Prostate gland (tissue), 2 donors: ENCODE measurements around the gene PDE7B.

Experiments used
- CTCF ChIP-seq, 4 experiments: fragments of 200-600 bp in 2 of 4; fragments of 450-650 bp in 2 of 4; sonication (generic) in 2 of 4; IDR thresholded peaks; 1 replicate in 3 of 4; 2 replicates in 1 of 4; pipeline ENCODE4 v1.5.1; 2016 to 2019; ENCODE audit warnings: antibody characterized with exemption in 4 of 4, mild to moderate bottlenecking in 2 of 4, moderate library complexity in 2 of 4
- POLR2A ChIP-seq: fragments of 450-650 bp; IDR thresholded peaks from one replicate; pipeline ENCODE4 v1.6.1; 2016; ENCODE audit warnings: antibody characterized with exemption, mild to moderate bottlenecking
- POLR2AphosphoS5 ChIP-seq: sonication (generic); formaldehyde crosslinking; IDR thresholded peaks from one replicate; pipeline ENCODE4 v1.6.1; 2017; ENCODE audit warnings: antibody characterized with exemption

GRCh38 chr6:135938576-135939207 lies 87.2 kb downstream of the PDE7B start:
- TF ChIP-seq POLR2A (no peak), POLR2AphosphoS5 (no peak), CTCF (IDR thresholded peaks at IDR 0.05) (peak in 2 of 4 experiments; percentile 11 to 33)
